Sigmoid colon (tissue), 4 donors: ENCODE data around the gene FKRP.

Experiments used
- EP300 ChIP-seq, 4 donors: sonication (generic); formaldehyde crosslinking; IDR thresholded peaks; one replicate each; pipeline ENCODE4 v1.6.1; 2017; ENCODE audit warnings: antibody characterized with exemption in 4 of 4
- POLR2A ChIP-seq, 2 donors: fragments of 450-650 bp; IDR thresholded peaks; one replicate each; pipeline ENCODE4 v1.6.1; 2016; ENCODE audit warnings: antibody characterized with exemption in 2 of 2, mild to moderate bottlenecking in 2 of 2, moderate library complexity in 2 of 2
- POLR2AphosphoS5 ChIP-seq, 4 donors: sonication (generic); formaldehyde crosslinking; IDR thresholded peaks; one replicate each; pipeline ENCODE4 v1.6.1; 2017; ENCODE audit warnings: antibody characterized with exemption in 4 of 4
- TF ChIP-seq, protein P1 (sequence below), 4 experiments: fragments of 450-650 bp in 3 of 4; fragments of 200-600 bp in 1 of 4; IDR thresholded peaks; one replicate each; pipeline ENCODE4 v1.5.1; 2016 to 2019; ENCODE audit warnings: antibody characterized with exemption in 4 of 4, mild to moderate bottlenecking in 3 of 4, moderate library complexity in 2 of 4

DNA sequence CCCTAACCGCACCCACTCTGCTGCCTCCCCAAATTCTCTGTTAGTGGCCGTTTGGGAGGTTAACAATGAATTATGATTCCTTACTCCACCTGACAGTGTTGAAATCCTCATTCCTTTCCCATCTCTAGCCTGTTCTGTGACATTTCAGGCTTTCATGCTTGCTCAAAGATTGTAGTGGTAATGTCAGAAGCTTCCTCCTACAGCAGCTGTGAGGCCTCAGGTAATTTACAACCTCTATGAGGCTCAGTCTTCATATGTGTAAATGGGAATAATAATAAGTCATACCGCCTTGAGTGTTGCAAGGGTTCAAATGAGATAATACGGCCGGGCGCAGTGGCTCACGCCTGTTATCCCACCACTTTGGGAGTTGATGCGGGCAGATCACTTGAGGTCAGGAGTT, 43.5 kb downstream of the FKRP start:
- TF ChIP-seq, protein P1, sequence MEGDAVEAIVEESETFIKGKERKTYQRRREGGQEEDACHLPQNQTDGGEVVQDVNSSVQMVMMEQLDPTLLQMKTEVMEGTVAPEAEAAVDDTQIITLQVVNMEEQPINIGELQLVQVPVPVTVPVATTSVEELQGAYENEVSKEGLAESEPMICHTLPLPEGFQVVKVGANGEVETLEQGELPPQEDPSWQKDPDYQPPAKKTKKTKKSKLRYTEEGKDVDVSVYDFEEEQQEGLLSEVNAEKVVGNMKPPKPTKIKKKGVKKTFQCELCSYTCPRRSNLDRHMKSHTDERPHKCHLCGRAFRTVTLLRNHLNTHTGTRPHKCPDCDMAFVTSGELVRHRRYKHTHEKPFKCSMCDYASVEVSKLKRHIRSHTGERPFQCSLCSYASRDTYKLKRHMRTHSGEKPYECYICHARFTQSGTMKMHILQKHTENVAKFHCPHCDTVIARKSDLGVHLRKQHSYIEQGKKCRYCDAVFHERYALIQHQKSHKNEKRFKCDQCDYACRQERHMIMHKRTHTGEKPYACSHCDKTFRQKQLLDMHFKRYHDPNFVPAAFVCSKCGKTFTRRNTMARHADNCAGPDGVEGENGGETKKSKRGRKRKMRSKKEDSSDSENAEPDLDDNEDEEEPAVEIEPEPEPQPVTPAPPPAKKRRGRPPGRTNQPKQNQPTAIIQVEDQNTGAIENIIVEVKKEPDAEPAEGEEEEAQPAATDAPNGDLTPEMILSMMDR (IDR thresholded peaks at IDR 0.05), result no peak
- no peak for TF ChIP-seq POLR2A (IDR thresholded peaks at IDR 0.05)
- no peak for TF ChIP-seq POLR2AphosphoS5 (IDR thresholded peaks at IDR 0.05)
- TF ChIP-seq EP300 (IDR thresholded peaks at IDR 0.05), result no peak
